IMR-90 (cell line): ENCODE data around the gene LCAT. TPM values are rescaled to one million over a fixed set of nuclear protein-coding genes. Genes with fewer than 3 reads are reported as not detected.

ENCODE experiments used
- ATAC-seq: fragments of 200-7000 bp; cut with Tn5 transposase; 2 replicates; pipeline ENCODE4 v1.9.1; 2020; ENCODE audit warnings: low read depth, mild to moderate bottlenecking, moderate library complexity
- BruUV-seq: library from RNA; stranded (reverse); fragments of 400-500 nt; replicated peaks from 2 replicates; lab custom pipeline; 2021; lab: Mats Ljungman, UMichigan
- CTCF ChIA-PET: fragments of 300-600 bp; formaldehyde crosslinking; extraction: SDS; loops from one replicate; lab custom pipeline; 2021; ENCODE audit warnings: antibody characterized with exemption; lab: Yijun Ruan, JAX
- POLR2A ChIA-PET: fragments of 300-600 bp; sonication (Branson Sonifier 250); formaldehyde crosslinking; loops from one replicate; lab custom pipeline; 2022; ENCODE audit warnings: antibody characterized with exemption; ENCODE audit not compliant: unreplicated experiment; lab: Charles Lee
- DNase-seq: peaks from one replicate; pipeline ENCODE4 v3.0.0; 2013
- H2AFZ ChIP-seq: replicated peaks from 2 replicates; pipeline ENCODE3; 2013; ENCODE audit warnings: low read length, mild to moderate bottlenecking; ENCODE audit not compliant: poor library complexity
- H2AK5ac ChIP-seq: 2 replicates; pipeline ENCODE4 v1.6.1; 2013; ENCODE audit warnings: low read depth, low read length, inconsistent platforms
- H2AK9ac ChIP-seq: replicated peaks from 2 replicates; pipeline ENCODE3; 2013; ENCODE audit warnings: mild to moderate bottlenecking, low read depth, low read length, moderate library complexity; ENCODE audit not compliant: poor library complexity
- H2BK120ac ChIP-seq: 2 replicates; pipeline ENCODE4 v1.6.1; 2013; ENCODE audit warnings: low read depth, low read length, inconsistent platforms
- H2BK15ac ChIP-seq: 3 replicates; pipeline ENCODE4 v1.6.1; 2013; ENCODE audit warnings: low read depth, low read length, inconsistent platforms
- H2BK20ac ChIP-seq: 2 replicates; pipeline ENCODE4 v1.6.1; 2013; ENCODE audit warnings: low read depth, mild to moderate bottlenecking, inconsistent platforms, low read length, moderate library complexity
- H2BK5ac ChIP-seq: 2 replicates; pipeline ENCODE4 v1.6.1; 2013; ENCODE audit warnings: mild to moderate bottlenecking, low read depth, low read length, inconsistent platforms; ENCODE audit not compliant: poor library complexity, severe bottlenecking
- H3K14ac ChIP-seq: replicated peaks from 2 replicates; pipeline ENCODE4 v1.6.1; 2013; ENCODE audit warnings: low read depth, low read length, inconsistent platforms
- H3K18ac ChIP-seq: 2 replicates; pipeline ENCODE4 v1.6.1; 2013; ENCODE audit warnings: low read depth, low read length, control low read depth
- H3K23ac ChIP-seq: 2 replicates; pipeline ENCODE4 v1.6.1; 2013; ENCODE audit warnings: low read depth, low read length, inconsistent platforms
- H3K27ac ChIP-seq: 2 replicates; pipeline ENCODE4 v1.5.1; 2013; ENCODE audit warnings: mild to moderate bottlenecking, control low read depth, low read length; ENCODE audit not compliant: insufficient read depth
- H3K27me3 ChIP-seq: 2 replicates; pipeline ENCODE4 v1.6.1; 2013; ENCODE audit warnings: low read length; ENCODE audit not compliant: control insufficient read depth, insufficient read depth
- H3K36me3 ChIP-seq: 2 replicates; pipeline ENCODE4 v1.6.1; 2013; ENCODE audit warnings: low read length, mixed read lengths; ENCODE audit not compliant: control insufficient read depth, insufficient read depth
- H3K4ac ChIP-seq: 2 replicates; pipeline ENCODE4 v1.6.1; 2013; ENCODE audit warnings: low read depth, low read length, inconsistent platforms
- H3K4me1 ChIP-seq: 2 replicates; pipeline ENCODE4 v1.6.1; 2013; ENCODE audit warnings: low read length, mixed read lengths; ENCODE audit not compliant: control insufficient read depth, insufficient read depth
- H3K4me2 ChIP-seq: 2 replicates; pipeline ENCODE4 v1.6.1; 2013; ENCODE audit warnings: low read depth, mild to moderate bottlenecking, control low read depth, low read length, moderate library complexity
- H3K4me3 ChIP-seq: 2 replicates; pipeline ENCODE4 v1.5.1; 2013; ENCODE audit warnings: low read depth, mild to moderate bottlenecking, control low read depth, low read length, moderate library complexity; ENCODE audit not compliant: insufficient read depth
- H3K56ac ChIP-seq: 2 replicates; pipeline ENCODE4 v1.6.1; 2013; ENCODE audit warnings: low read length, inconsistent platforms; ENCODE audit not compliant: insufficient read depth; ENCODE audit errors: extremely low read depth
- H3K79me1 ChIP-seq, 2 experiments: 2 replicates each; pipeline ENCODE4 v1.6.1; 2013; ENCODE audit warnings: low read length in 2 of 2, inconsistent platforms in 1 of 2, low read depth in 1 of 2
- H3K9ac ChIP-seq: 2 replicates; pipeline ENCODE4 v1.6.1; 2013; ENCODE audit warnings: low read depth, low read length, control low read depth
- H3K9me1 ChIP-seq: 2 replicates; pipeline ENCODE4 v1.6.1; 2013; ENCODE audit warnings: low read length, inconsistent platforms; ENCODE audit not compliant: insufficient read depth
- H3K9me3 ChIP-seq: 2 replicates; pipeline ENCODE4 v1.6.1; 2013; ENCODE audit warnings: low read length; ENCODE audit not compliant: control insufficient read depth, insufficient read depth
- H4K20me1 ChIP-seq: 2 replicates; pipeline ENCODE4 v1.6.1; 2013; ENCODE audit warnings: low read length, inconsistent platforms; ENCODE audit not compliant: insufficient read depth
- H4K5ac ChIP-seq: 2 replicates; pipeline ENCODE4 v1.6.1; 2013; ENCODE audit warnings: mild to moderate bottlenecking, low read depth, low read length, control low read depth
- H4K8ac ChIP-seq, 2 experiments: 2 replicates each; pipeline ENCODE4 v1.6.1; 2013; ENCODE audit warnings: low read depth in 2 of 2, low read length in 2 of 2, control low read depth in 1 of 2, inconsistent platforms in 1 of 2
- H4K91ac ChIP-seq: 2 replicates; pipeline ENCODE4 v1.6.1; 2013; ENCODE audit warnings: low read depth, low read length, inconsistent platforms; ENCODE audit not compliant: insufficient read depth
- BHLHE40 ChIP-seq: fragments of 150-350 bp; IDR thresholded peaks from 2 replicates; pipeline ENCODE4 v1.6.1; 2016; ENCODE audit warnings: mild to moderate bottlenecking, low read depth, low read length
- CHD1 ChIP-seq: IDR thresholded peaks from 2 replicates; pipeline ENCODE4 v1.6.1; 2012; ENCODE audit warnings: low read depth, low read length, improper control_type of control experiment
- CTCF ChIP-seq: conservative IDR thresholded peaks from 2 replicates; pipeline ENCODE4 v1.5.1; 2012; ENCODE audit warnings: mild to moderate bottlenecking, low read depth, low read length, improper control_type of control experiment
- ELK1 ChIP-seq: fragments of 150-350 bp; IDR thresholded peaks from 2 replicates; pipeline ENCODE4 v1.6.1; 2016; ENCODE audit warnings: low read depth, mild to moderate bottlenecking, low read length, moderate library complexity, borderline replicate concordance
- FOS ChIP-seq: fragments of 150-350 bp; IDR thresholded peaks from 2 replicates; pipeline ENCODE4 v1.6.1; 2016; ENCODE audit warnings: low read depth, low read length
- MAZ ChIP-seq: IDR thresholded peaks from 2 replicates; pipeline ENCODE4 v1.6.1; 2012; ENCODE audit warnings: low read depth, mild to moderate bottlenecking, low read length, improper control_type of control experiment, moderate library complexity, borderline replicate concordance
- MXI1 ChIP-seq: IDR thresholded peaks from 2 replicates; pipeline ENCODE4 v1.6.1; 2012; ENCODE audit warnings: low read depth, mild to moderate bottlenecking, low read length, moderate library complexity, borderline replicate concordance
- NFE2L2 ChIP-seq: fragments of 150-350 bp; IDR thresholded peaks from 2 replicates; pipeline ENCODE4 v1.6.1; 2016; ENCODE audit warnings: low read depth, mild to moderate bottlenecking, low read length
- POLR2A ChIP-seq: IDR thresholded peaks from 2 replicates; pipeline ENCODE4 v1.6.1; 2012; ENCODE audit warnings: mild to moderate bottlenecking, low read depth, low read length
- RAD21 ChIP-seq: IDR thresholded peaks from 2 replicates; pipeline ENCODE4 v1.6.1; 2012; ENCODE audit warnings: low read length, improper control_type of control experiment
- RCOR1 ChIP-seq: IDR thresholded peaks from 2 replicates; pipeline ENCODE4 v1.6.1; 2012; ENCODE audit warnings: mild to moderate bottlenecking, low read length, improper control_type of control experiment; ENCODE audit not compliant: insufficient replicate concordance
- RFX5 ChIP-seq: IDR thresholded peaks from 2 replicates; pipeline ENCODE4 v1.8.0; 2012; ENCODE audit warnings: low read depth, mild to moderate bottlenecking, low read length, moderate library complexity
- SMC3 ChIP-seq: fragments of 150-350 bp; IDR thresholded peaks from 2 replicates; pipeline ENCODE4 v1.6.1; 2016; ENCODE audit warnings: low read depth, mild to moderate bottlenecking, antibody characterized with exemption, low read length, moderate library complexity
- USF2 ChIP-seq: fragments of 150-350 bp; IDR thresholded peaks from 2 replicates; pipeline ENCODE4 v1.6.1; 2017; ENCODE audit warnings: mild to moderate bottlenecking, antibody characterized with exemption, low read length, low read depth
- WGBS, 2 experiments: methylation state at CpG; one replicate each; pipeline versions ENCODE4 v1.1.5 to v1.1.7; 2013; ENCODE audit warnings: missing lambda C conversion rate in 2 of 2; ENCODE audit not compliant: insufficient read length in 1 of 2; ENCODE audit errors: extremely low coverage in 2 of 2; 5-methylcytosine and 5-hydroxymethylcytosine counted together
- dilution Hi-C: fragments of 300-500 bp; cut with HindIII; formaldehyde crosslinking; loops from one replicate; pipeline ENCODE4 v1.14.3; 2018; ENCODE audit warnings: low sequenced_read_pairs; ENCODE audit not compliant: unreplicated experiment
- in situ Hi-C: fragments of 300-500 bp; cut with MboI; formaldehyde crosslinking; loops from 3 replicates; pipeline ENCODE4 v1.14.3; 2019; ENCODE audit warnings: low sequenced_read_pairs, inconsistent platforms, mixed read lengths
- intact Hi-C: fragments of 100-400 bp; cut with micrococcal nuclease; formaldehyde crosslinking; loops from 2 replicates; pipeline ENCODE4 v1.10.0; 2022
- polyA plus RNA-seq, 3 experiments: library from polyadenylated mRNA; depleted of rRNA; stranded (reverse); fragments of >200 nt; gene quantifications; 2 replicates each; pipeline ENCODE4 v1.2.3, GENCODE V29; 2012; ENCODE audit warnings: low replicate concordance in 1 of 3
- total RNA-seq: library from RNA; depleted of rRNA; stranded (reverse); fragments of >200 nt; gene quantifications from 2 replicates; pipeline ENCODE4 v1.2.3, GENCODE V29; 2012

The LCAT gene
- total and polyA plus RNA-seq, 2 of the 4 experiments (the other 2 are of a cell fraction) = 1.4 to 18.8 TPM

GRCh38 chr16:67977469-67978227, 33.7 kb upstream of the LCAT start:
- H3K79me1 ChIP-seq = no peaks in the 10 kb centered on the region
- H3K9me1 ChIP-seq = no peaks in the 10 kb centered on the region
- no peaks in the 10 kb centered on the region for H3K36me3 ChIP-seq
- intact Hi-C loops (no loop called here), in situ Hi-C loops (no loop called here), dilution Hi-C loops (no loop called here)
- ATAC-seq (no peak), DNase-seq (no peak)
- no peak overlapping the region for H2BK120ac ChIP-seq
- no peak overlapping the region for H2BK15ac ChIP-seq
- no peak overlapping the region for H3K4me2 ChIP-seq
- no peak overlapping the region for H2BK5ac ChIP-seq
- H4K91ac ChIP-seq = no peak overlapping the region
- H3K27ac ChIP-seq = no peak overlapping the region
- H3K9me3 ChIP-seq = no peaks in the 10 kb centered on the region
- no peak for TF ChIP-seq USF2
- TF ChIP-seq NFE2L2 = no peak
- TF ChIP-seq SMC3 = no peak
- TF ChIP-seq RCOR1 = no peak
- no peak for TF ChIP-seq BHLHE40
- no peak for TF ChIP-seq CTCF
- no peak for TF ChIP-seq MAZ
- TF ChIP-seq MXI1 = no peak
- TF ChIP-seq CHD1 = no peak
- no peak for TF ChIP-seq POLR2A
- TF ChIP-seq RFX5 = no peak
- TF ChIP-seq FOS = no peak
- TF ChIP-seq RAD21 = no peak
- TF ChIP-seq ELK1 = no peak
- no peak overlapping the region for H3K4me3 ChIP-seq
- no peaks in the 10 kb centered on the region for H3K4me1 ChIP-seq
- H4K8ac ChIP-seq = no peak overlapping the region
- CTCF ChIA-PET = no interaction called here
- no peak overlapping the region for H3K4ac ChIP-seq
- POLR2A ChIA-PET = no interaction called here
- H4K20me1 ChIP-seq = no peaks in the 10 kb centered on the region; the same call in 1 of the 2 replicates
- WGBS, 2 experiments = no CpG with 5 or more reads among the region's 9 CpGs
- no peak overlapping the region for H2AK5ac ChIP-seq
- no peak overlapping the region for H3K23ac ChIP-seq
- H4K5ac ChIP-seq = no peak overlapping the region
- no peak overlapping the region for H2AFZ ChIP-seq
- no peak overlapping the region for H3K18ac ChIP-seq
- H2BK20ac ChIP-seq = no peak overlapping the region
- H3K56ac ChIP-seq = no peak overlapping the region
- BruUV-seq = no TSS peak
- no peak overlapping the region for H2AK9ac ChIP-seq
- no peak overlapping the region for H3K9ac ChIP-seq
- H3K27me3 ChIP-seq = peaks cover 29% of the 10 kb centered on the region
- no peak overlapping the region for H3K14ac ChIP-seq
